ENCODE results near the gene UBQLN4.

DNA sequence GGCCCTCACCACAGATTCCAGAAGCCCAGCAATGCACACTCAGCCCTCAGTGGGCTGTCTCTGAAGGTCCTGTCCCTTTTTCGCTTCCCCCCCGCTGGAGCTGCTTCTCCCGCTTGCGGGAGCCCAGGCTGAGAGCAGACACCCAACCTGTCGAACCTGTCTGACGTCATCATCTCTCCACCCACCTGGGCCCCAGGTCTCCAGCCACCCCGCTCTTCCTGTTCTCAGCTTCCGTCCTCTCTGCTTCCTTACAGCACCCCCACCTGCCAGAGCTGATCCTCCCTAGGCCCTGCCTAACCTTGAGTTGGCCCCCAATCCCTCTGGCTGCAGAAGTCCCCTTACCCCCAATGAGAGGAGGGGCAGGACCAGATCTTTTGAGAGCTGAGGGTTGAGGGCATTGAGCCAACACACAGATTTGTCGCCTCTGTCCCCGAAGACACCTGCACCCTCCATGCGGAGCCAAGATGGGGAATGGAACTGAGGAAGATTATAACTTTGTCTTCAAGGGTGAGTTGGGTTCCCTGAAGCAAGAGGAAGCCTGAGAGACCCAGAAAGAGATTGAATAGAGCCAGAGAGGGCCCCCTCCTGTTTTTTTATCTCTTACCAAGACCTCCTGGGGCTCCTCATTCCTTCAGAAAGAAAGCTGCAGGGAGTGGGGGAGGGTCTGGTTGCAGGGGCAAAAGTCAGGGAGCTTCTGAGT is 7.5 kb upstream of the UBQLN4 start, which contains the start of gene RAB25:
- TF ChIP-seq, protein P1, sequence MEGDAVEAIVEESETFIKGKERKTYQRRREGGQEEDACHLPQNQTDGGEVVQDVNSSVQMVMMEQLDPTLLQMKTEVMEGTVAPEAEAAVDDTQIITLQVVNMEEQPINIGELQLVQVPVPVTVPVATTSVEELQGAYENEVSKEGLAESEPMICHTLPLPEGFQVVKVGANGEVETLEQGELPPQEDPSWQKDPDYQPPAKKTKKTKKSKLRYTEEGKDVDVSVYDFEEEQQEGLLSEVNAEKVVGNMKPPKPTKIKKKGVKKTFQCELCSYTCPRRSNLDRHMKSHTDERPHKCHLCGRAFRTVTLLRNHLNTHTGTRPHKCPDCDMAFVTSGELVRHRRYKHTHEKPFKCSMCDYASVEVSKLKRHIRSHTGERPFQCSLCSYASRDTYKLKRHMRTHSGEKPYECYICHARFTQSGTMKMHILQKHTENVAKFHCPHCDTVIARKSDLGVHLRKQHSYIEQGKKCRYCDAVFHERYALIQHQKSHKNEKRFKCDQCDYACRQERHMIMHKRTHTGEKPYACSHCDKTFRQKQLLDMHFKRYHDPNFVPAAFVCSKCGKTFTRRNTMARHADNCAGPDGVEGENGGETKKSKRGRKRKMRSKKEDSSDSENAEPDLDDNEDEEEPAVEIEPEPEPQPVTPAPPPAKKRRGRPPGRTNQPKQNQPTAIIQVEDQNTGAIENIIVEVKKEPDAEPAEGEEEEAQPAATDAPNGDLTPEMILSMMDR (IDR thresholded peaks at IDR 0.05): no peak
- no peak for TF ChIP-seq TAF1 (IDR thresholded peaks at IDR 0.05; ENCODE audit: borderline replicate concordance, low read depth, low read length)
- TF ChIP-seq RFX5 (IDR thresholded peaks at IDR 0.05; ENCODE audit: low read length): no peak
- no peak for TF ChIP-seq JUND (IDR thresholded peaks at IDR 0.05)
- no peak for TF ChIP-seq EZH2phosphoT487 (IDR thresholded peaks at IDR 0.05; ENCODE audit: borderline replicate concordance, low read depth)
- TF ChIP-seq MXI1 (IDR thresholded peaks at IDR 0.05; ENCODE audit: low read depth, low read length): no peak
- no peak for TF ChIP-seq TEAD4 (IDR thresholded peaks at IDR 0.05; ENCODE audit: borderline replicate concordance, insufficient read depth)
- TF ChIP-seq RAD21 (IDR thresholded peaks at IDR 0.05; ENCODE audit: low read length): no peak
- no peak for TF ChIP-seq ZBTB33 (IDR thresholded peaks at IDR 0.05; ENCODE audit: borderline replicate concordance, low read depth)
- no peak for TF ChIP-seq EP300 (IDR thresholded peaks at IDR 0.05; ENCODE audit: borderline replicate concordance in 1 of 2, low read depth in 1 of 2, low read length in 1 of 2)
- no peak for TF ChIP-seq NFIC (IDR thresholded peaks at IDR 0.05; ENCODE audit: borderline replicate concordance)
- no peak for TF ChIP-seq POLR2AphosphoS5 (IDR thresholded peaks at IDR 0.05; ENCODE audit: low read depth, low read length)
